PC-3 (cell line): ENCODE data around the gene ATP6V1G3. TPM values are rescaled to one million over a fixed set of nuclear protein-coding genes. Genes with fewer than 3 reads are reported as not detected.

Source experiments
- ATAC-seq: fragments of 200-7000 bp; cut with Tn5 transposase; 2 replicates; pipeline ENCODE4 v1.9.1; 2020; ENCODE audit warnings: mild to moderate bottlenecking, moderate library complexity
- BruUV-seq: library from RNA; stranded (reverse); fragments of 400-500 nt; replicated peaks from 2 replicates; lab custom pipeline; 2021; lab: Mats Ljungman, UMichigan
- CTCF ChIA-PET: fragments of 300-600 bp; sonication (Branson Sonifier 250); formaldehyde crosslinking; loops from one replicate; lab custom pipeline; 2022; ENCODE audit warnings: antibody characterized with exemption; lab: Charles Lee
- POLR2A ChIA-PET: fragments of 300-600 bp; sonication (Branson Sonifier 250); formaldehyde crosslinking; loops from one replicate; lab custom pipeline; 2022; ENCODE audit warnings: antibody characterized with exemption; ENCODE audit not compliant: unreplicated experiment; lab: Charles Lee
- DNase-seq: peaks from one replicate; pipeline ENCODE4 v3.0.0-alpha.2; 2015
- H2AFZ ChIP-seq: fragments of 300-600 bp; sonication (generic); 2 replicates; pipeline ENCODE4 v1.6.0; 2016; ENCODE audit warnings: antibody characterized with exemption, low read length
- H3F3A ChIP-seq: fragments of 300-600 bp; sonication (generic); one replicate; pipeline ENCODE4 v1.6.0; 2017; ENCODE audit warnings: antibody characterized with exemption, low read length, control low read depth, mild to moderate bottlenecking; ENCODE audit not compliant: unreplicated experiment
- H3K27ac ChIP-seq: fragments of 300-600 bp; sonication (generic); 2 replicates; pipeline ENCODE4 v1.5.1; 2016; ENCODE audit warnings: mild to moderate bottlenecking, low read length
- H3K27me3 ChIP-seq: fragments of 300-600 bp; sonication (generic); 2 replicates; pipeline ENCODE4 v1.6.1; 2016; ENCODE audit warnings: low read length, mixed read lengths
- H3K36me3 ChIP-seq: fragments of 300-600 bp; sonication (generic); 2 replicates; pipeline ENCODE4 v1.6.1; 2016; ENCODE audit warnings: low read depth, mixed run types, low read length, mixed read lengths
- H3K4me1 ChIP-seq: fragments of 300-600 bp; sonication (generic); 2 replicates; pipeline ENCODE4 v1.5.1; 2016; ENCODE audit warnings: low read length; ENCODE audit not compliant: insufficient read depth
- H3K4me2 ChIP-seq: fragments of 300-600 bp; sonication (generic); 2 replicates; pipeline ENCODE4 v1.6.0; 2016; ENCODE audit warnings: low read length
- H3K4me3 ChIP-seq: fragments of 300-600 bp; sonication (generic); 2 replicates; pipeline ENCODE4 v1.5.1; 2016; ENCODE audit warnings: mild to moderate bottlenecking, low read length, mixed read lengths
- H3K79me2 ChIP-seq: fragments of 300-600 bp; sonication (generic); 2 replicates; pipeline ENCODE4 v1.6.1; 2017; ENCODE audit warnings: low read length, mixed read lengths
- H3K9ac ChIP-seq: fragments of 300-600 bp; sonication (generic); 2 replicates; pipeline ENCODE4 v1.6.0; 2016; ENCODE audit warnings: mild to moderate bottlenecking, low read length
- H3K9me2 ChIP-seq: fragments of 300-600 bp; sonication (generic); replicated peaks from 2 replicates; pipeline ENCODE4 v1.6.1; 2016; ENCODE audit warnings: mixed run types, low read length, mixed read lengths
- H3K9me3 ChIP-seq: fragments of 300-600 bp; sonication (generic); 2 replicates; pipeline ENCODE4 v1.6.1; 2016; ENCODE audit warnings: low read length, mixed read lengths
- H4K20me1 ChIP-seq: fragments of 300-600 bp; sonication (generic); 2 replicates; pipeline ENCODE4 v1.6.1; 2016; ENCODE audit warnings: low read length, mixed read lengths
- EZH2 ChIP-seq: fragments of 300-600 bp; sonication (generic); IDR thresholded peaks from one replicate; pipeline ENCODE4 v1.6.1; 2017; ENCODE audit warnings: antibody characterized with exemption, mild to moderate bottlenecking, low read length; ENCODE audit not compliant: unreplicated experiment
- EZH2phosphoT487 ChIP-seq: fragments of 300-600 bp; sonication (generic); IDR thresholded peaks from 2 replicates; pipeline ENCODE4 v1.6.1; 2018; ENCODE audit warnings: mild to moderate bottlenecking, antibody characterized with exemption, low read length, borderline replicate concordance
- intact Hi-C: fragments of 100-400 bp; cut with micrococcal nuclease; formaldehyde crosslinking; loops from 2 replicates; pipeline ENCODE4 v1.9.0; 2023
- total RNA-seq: library from RNA; depleted of rRNA; stranded (reverse); fragments of >200 nt; gene quantifications from 2 replicates; pipeline ENCODE4 v1.2.3, GENCODE V29; 2014
- TF ChIP-seq, protein P1 (sequence below): fragments of 300-600 bp; sonication (generic); conservative IDR thresholded peaks from 2 replicates; pipeline ENCODE4 v1.5.1; 2017; ENCODE audit warnings: antibody characterized with exemption, low read depth, mild to moderate bottlenecking, low read length

The ATP6V1G3 gene
- total RNA-seq, 1 experiment from 2014 or later = not detected

DNA sequence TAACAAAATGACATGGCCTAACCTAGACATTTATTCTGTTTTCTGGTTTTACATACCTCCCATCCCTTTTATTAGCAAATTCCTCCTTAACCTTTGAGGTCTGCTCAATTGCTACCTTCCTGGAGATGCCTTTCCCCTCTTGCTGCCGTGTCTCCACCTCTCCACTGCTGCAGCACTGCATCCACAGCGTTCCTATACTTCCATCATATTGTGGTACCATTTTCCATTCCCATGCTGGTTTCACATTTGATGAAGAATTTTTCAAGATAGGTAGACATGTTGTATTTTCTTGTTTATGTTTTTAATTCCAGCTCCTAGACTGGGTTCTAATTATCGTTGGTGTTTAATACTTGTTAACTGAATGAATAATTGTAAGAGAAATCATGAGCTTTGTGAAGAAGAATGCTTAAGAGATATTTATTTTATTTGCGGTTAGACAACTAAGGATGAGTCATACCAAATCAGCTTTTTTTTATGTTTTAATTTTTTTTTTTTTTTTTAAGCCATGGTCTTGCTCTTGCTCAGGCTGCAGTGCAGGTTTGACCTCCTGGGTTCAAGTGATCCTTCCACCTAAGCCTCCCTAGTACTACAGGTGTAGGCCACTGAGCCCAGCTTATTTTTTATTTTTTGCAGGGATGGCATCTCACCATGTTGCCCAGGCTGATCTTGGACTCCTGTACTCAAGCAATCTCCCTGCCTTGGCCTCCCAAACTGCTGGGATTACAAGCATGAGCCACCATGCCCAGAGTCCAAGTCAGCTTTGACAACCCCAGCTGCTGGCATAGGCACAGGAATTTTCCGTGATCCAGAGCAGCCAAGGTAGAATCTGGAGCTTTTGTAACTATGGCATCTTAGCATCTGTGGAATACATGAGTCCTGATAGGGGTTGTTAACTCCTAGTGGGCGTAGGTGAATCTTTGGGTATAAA, 44.0 kb downstream of the ATP6V1G3 start:
- H3K27ac ChIP-seq = peak overlapping the region; percentile 63
- ChIA-PET CTCF (no interaction called here), POLR2A (interaction anchor here (0.6 kb wide), 2 partner anchors 79 to 245 kb away, joined by 3 to 4 read pairs; no protein-coding TSS in a partner anchor)
- peaks cover 51% of the 10 kb centered on the region for H3K4me1 ChIP-seq
- intact Hi-C loops = loop anchor here (1.0 kb wide), 1 partner anchor 186 kb away; no protein-coding TSS in a partner anchor
- peak; percentile 56 for DNase-seq
- H2AFZ ChIP-seq = no peak overlapping the region
- no TSS peak for BruUV-seq
- no peak overlapping the region for H3K4me3 ChIP-seq
- peak; percentile 37 for ATAC-seq
- TF ChIP-seq EZH2phosphoT487 = no peak
- TF ChIP-seq, protein P1, sequence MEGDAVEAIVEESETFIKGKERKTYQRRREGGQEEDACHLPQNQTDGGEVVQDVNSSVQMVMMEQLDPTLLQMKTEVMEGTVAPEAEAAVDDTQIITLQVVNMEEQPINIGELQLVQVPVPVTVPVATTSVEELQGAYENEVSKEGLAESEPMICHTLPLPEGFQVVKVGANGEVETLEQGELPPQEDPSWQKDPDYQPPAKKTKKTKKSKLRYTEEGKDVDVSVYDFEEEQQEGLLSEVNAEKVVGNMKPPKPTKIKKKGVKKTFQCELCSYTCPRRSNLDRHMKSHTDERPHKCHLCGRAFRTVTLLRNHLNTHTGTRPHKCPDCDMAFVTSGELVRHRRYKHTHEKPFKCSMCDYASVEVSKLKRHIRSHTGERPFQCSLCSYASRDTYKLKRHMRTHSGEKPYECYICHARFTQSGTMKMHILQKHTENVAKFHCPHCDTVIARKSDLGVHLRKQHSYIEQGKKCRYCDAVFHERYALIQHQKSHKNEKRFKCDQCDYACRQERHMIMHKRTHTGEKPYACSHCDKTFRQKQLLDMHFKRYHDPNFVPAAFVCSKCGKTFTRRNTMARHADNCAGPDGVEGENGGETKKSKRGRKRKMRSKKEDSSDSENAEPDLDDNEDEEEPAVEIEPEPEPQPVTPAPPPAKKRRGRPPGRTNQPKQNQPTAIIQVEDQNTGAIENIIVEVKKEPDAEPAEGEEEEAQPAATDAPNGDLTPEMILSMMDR = no peak
- no peak for TF ChIP-seq EZH2
- H3K36me3 ChIP-seq = no peaks in the 10 kb centered on the region
- H3F3A ChIP-seq = peaks cover 7% of the 10 kb centered on the region
- no peaks in the 10 kb centered on the region for H4K20me1 ChIP-seq
- no peaks in the 10 kb centered on the region for H3K9me3 ChIP-seq
- H3K4me2 ChIP-seq = peak overlapping the region; percentile 62
- H3K9me2 ChIP-seq = no peaks in the 10 kb centered on the region
- H3K27me3 ChIP-seq = no peaks in the 10 kb centered on the region
- no peak overlapping the region; the same call in 1 of the 2 replicates for H3K9ac ChIP-seq
- no peaks in the 10 kb centered on the region for H3K79me2 ChIP-seq

DNA sequence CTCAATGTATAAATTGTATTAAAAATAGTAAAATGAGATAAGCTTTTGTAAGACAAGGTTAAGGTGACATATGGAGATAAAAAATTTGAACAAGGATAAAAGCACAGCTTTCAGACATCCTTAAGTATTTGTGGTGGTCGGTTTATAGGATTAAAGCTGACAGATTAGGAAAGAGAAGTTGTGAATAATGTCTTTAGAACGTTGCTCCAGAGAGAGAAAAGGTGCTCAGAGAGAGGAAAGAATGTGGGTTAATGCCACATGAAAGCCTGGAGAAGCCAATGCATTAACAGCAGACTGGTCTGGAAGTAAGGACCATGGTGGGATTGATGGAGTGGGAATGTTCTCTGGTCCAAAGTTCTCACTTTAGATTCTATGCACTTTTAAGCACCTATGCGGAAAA, 44.8 kb downstream of the ATP6V1G3 start:
- Histone ChIP-seq H3K27me3 (no peaks in the 10 kb centered on the region), H4K20me1 (no peaks in the 10 kb centered on the region), H3K9me2 (no peaks in the 10 kb centered on the region), H3K4me3 (no peak overlapping the region), H3K36me3 (no peaks in the 10 kb centered on the region), H3K27ac (no peak overlapping the region), H3K4me2 (no peak overlapping the region), H3K79me2 (no peaks in the 10 kb centered on the region), H2AFZ (no peak overlapping the region), H3K4me1 (peaks cover 52% of the 10 kb centered on the region), H3K9me3 (no peaks in the 10 kb centered on the region), H3F3A (peaks cover 7% of the 10 kb centered on the region), H3K9ac (no peak overlapping the region)
- ChIA-PET POLR2A (no interaction called here), CTCF (no interaction called here)
- intact Hi-C loops = loop anchor here (1.0 kb wide), 1 partner anchor 187 kb away; no protein-coding TSS in a partner anchor
- no peak for ATAC-seq
- no TSS peak for BruUV-seq
- no peak for DNase-seq
- TF ChIP-seq EZH2 (no peak), EZH2phosphoT487 (no peak)
- TF ChIP-seq, protein P1 = no peak

DNA sequence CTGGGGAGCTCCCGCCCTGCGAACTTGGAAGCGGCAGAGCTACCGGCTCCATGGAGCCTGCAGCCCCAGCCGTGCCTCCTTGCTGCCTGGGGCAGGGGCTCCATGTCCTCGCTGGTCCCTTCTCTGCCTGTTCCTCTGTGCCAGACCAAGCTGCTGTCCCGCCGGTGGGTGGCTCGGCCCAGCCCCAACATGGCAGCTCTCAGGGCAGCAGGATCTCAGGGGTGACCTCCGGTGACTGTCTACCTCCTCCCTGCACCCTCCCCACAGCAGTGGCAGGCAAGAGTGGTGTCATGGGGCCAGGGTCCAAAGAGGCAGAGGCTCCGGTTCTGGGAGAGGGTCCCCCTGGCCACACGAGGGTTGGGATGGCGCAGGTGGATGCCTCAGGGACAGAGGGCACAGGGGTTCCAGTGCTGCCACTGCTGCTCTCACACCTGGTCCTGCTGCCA, 45.8 kb downstream of the ATP6V1G3 start:
- H3K27ac ChIP-seq = no peak overlapping the region
- peaks cover 52% of the 10 kb centered on the region for H3K4me1 ChIP-seq
- TF ChIP-seq, protein P1 = no peak
- TF ChIP-seq EZH2phosphoT487 = no peak
- no peak for TF ChIP-seq EZH2
- no peaks in the 10 kb centered on the region for H4K20me1 ChIP-seq
- intact Hi-C loops = no loop called here
- H3K79me2 ChIP-seq = no peaks in the 10 kb centered on the region
- no peaks in the 10 kb centered on the region for H3K36me3 ChIP-seq
- no peaks in the 10 kb centered on the region for H3K9me2 ChIP-seq
- ChIA-PET CTCF (no interaction called here), POLR2A (no interaction called here)
- ATAC-seq (no peak), DNase-seq (no peak)
- no peaks in the 10 kb centered on the region for H3K27me3 ChIP-seq
- H3K4me3 ChIP-seq = no peak overlapping the region
- no TSS peak for BruUV-seq
- H3K9ac ChIP-seq = no peak overlapping the region
- no peak overlapping the region for H2AFZ ChIP-seq
- H3K9me3 ChIP-seq = no peaks in the 10 kb centered on the region
- no peak overlapping the region for H3K4me2 ChIP-seq
- peaks cover 7% of the 10 kb centered on the region for H3F3A ChIP-seq
